Ecto neural progenitor cell (in vitro differentiated cells): ENCODE results near the gene KRT72.
A peak's percentile ranks its signal among the peaks of the same experiment; 100 is the strongest.

Experiments
- DNase-seq: peaks from one replicate; pipeline ENCODE4 v3.0.0-alpha.2; 2018; ENCODE audit warnings: low spot score

The KRT72 gene

DNA sequence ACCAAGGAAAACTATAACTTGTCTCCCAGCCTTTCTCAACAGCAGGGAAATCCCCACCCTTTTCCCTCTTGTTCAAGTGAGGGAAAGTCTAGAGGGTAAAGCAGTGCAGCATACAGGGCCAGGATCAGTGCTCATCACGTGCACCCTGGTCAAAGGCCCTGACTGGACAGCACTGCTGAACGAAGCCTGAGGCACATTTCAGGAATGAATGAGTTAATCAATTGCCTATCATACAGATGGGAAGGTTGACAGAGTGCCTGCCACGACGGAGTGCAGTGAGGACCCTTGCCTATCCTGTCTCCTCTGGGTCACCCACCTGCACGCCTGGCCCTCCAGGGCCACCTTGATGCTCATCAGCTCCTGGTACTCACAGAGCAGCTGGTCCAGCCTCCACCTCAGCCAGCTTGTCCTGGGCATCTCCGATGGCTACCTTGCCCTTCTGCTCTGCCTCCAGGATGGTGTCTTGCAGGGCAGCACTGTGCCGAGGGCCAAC lies 28.8 kb upstream of the KRT72 start:
- peak; percentile 30 for DNase-seq

DNA sequence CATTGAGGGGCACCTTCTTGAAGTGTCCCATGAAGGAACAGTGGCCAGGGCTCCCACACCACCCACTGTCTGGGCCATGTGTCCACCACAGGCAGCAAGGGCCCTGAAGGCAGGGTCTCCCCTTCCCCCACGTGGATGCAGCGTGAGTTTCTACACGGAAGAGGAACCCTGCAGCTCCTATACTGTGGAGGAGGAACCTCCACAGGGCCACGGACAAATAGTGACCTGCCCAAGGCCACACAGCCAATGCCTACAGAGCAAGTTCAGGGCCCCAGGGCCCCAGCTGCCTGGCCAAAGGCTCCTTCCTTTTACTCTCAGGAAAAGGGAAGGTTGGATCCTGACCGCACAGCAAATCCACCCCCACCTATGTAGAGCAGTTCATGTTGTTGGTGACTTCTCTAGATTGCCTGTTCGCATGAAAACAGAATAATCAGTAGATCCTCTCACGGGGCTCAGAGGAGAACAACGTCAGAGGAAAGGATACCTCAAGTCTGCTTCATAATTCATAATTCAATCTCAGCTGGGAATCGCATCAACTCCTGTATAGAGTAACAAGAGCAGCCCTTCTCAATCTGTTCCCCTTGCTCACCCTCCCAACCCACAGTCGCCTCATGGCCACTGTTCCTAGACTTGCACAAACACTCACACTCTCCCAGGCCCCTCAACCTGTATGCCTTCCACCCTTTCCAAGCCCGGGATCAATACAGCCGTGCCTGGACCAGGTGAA lies 28.2 kb upstream of the KRT72 start:
- DNase-seq, result peak; percentile 28

DNA sequence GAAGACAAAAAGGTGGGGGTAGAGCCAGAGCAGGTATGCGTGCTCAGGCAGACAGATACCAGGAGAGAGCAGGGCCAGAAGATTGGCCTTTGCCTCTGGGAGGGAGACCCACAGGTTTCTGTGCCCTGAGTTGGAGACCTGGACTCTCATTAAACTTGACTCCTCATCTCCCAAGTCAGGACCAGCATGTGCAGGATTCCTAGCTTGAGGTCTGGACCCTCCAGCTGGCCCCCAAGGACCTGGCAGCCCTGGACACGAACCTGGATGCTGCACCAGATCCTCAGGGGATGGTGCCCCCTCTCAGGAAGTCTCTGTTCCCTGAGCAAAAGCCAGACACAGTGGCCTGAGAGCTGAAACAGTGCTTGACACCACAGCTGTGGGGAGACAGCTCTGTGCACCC lies 27.6 kb upstream of the KRT72 start:
- DNase-seq, result peak; percentile 30

DNA sequence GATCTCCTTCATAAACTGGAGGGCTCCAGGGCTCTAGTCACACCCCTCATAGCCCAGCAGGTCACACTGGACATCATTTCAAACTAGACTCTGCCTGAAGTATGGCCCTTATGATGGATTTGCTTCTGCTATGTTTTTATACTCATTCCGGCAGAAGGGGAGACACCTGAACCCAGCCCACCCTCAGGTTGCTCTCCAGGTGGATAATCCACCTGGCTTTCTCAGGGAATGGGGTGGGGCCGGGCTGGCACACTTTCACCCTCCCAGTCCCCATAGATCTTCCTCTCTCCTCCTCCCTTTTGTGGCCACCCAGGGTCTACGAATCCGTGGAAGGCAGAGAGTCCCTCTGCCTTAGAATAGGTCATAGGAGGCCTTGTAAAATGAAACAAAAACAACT lies 26.8 kb upstream of the KRT72 start:
- peak; percentile 38 for DNase-seq

DNA sequence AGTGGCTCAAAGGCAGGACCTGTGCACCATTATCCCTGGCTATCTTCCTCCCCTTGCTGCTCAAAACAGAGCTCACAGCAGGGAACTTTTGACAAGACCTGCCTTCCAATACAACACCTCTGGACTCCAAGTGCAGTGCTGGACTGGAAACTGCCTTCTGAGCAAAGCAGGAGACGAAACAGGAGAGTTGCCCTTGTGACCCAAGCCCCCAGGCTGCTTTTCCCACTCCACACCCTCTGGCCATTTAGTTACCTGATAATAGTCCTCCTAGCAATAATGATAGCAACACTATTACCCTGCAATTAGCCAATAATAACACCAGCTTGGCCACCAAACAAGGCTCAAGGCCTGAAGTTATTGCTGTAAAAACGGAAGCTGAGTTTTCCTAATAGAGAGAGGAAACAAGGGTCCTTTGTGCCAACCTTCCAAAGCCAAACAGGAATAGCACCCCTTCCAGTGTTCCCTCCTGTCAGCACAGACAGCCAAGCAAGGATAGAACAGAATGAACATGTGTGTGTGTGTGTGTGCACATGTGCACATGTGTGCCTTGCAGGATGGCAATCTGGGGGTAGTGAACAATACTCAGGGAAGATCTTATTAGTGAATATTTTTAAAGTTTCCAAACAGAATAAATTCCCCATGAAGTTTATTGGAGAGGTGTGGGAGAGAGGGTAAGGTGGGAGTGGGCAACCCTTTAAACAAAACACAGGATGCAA lies 26.3 kb upstream of the KRT72 start:
- DNase-seq, result peak; percentile 37

DNA sequence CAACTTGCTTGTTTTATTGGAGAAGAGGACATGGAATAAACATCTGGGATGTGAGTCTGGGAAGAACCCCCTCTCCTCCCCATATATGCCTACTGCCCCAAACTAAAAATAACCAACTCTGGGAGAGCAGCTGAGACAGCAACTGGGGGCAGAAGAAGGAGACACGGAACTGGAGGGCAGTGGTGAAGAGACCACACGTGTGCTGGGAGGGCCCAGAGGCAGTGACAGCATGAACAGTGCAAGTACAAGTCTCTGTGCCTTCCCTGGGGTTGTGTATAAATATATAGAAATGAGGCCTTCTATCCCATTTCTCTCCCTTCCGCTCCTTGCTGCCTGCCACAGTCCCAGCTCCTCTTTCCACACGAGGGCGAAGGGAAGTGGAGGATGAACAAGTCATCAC lies 21.1 kb upstream of the KRT72 start:
- peak; percentile 31 for DNase-seq

DNA sequence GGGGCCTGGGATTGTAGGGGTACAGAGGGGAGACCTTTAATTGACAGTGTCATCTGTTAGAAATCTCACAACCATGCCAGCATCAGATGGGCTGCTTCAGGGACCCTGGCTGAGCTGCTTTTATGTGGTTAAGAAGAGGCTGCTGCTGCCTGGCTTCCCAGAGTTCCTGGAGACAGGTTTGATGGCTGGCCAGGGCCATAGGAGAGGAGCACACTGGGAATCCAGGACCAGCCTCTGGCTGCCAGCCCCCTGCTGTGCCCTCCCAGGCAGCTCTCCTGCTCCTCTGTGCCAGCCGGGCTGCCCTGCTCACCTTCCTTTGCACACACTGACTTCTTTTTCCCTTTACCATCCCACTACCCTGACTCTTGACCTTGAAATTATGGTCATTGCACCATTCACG lies 17.6 kb upstream of the KRT72 start:
- peak; percentile 39 for DNase-seq

DNA sequence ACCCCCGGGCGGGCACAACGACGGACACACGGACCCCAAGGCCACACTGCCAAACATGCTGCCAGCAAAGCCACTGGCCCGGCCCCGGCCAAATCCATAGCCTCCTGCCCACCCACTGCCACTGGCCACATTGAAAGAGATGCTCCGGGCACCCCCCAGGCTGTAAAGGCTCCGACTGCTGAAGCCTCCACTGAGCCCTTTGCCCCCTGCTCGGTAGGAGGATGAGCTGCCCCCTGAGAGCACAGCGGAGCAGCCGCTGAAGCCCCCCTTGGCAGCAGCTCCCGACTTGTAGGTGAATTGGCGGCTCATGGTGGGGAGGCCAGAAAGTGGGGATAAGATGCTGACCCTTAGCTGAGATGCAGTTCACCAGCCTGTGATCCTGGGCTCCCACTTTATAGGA lies 17.0 kb upstream of the KRT72 start, which contains the start of gene KRT73:
Gene KRT73, minus strand, starts transcription at position 344 of the 400 bp plus-strand sequence. Its CDS starts 35 bp downstream, at position 309.
- DNase-seq, result peak; percentile 48

DNA sequence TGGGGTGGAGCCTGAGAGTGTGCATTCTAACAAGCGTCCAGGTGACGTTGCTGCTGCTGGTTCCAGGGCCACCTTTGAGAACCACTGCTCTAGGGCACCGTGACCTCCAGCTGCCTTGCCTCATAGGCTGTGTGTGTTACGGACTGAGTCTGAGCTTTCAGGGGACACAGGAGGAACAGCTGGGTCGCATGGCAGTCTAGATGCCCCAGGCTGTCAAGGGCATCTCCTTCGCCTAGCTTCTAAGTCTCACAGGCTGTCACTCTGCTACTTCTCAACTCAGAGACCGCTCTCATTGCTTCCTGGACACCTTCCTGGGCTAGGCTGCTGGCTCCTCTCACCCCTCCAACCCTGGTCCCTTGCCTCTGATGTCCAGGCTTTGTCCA lies 16.1 kb upstream of the KRT72 start:
- DNase-seq, result peak; percentile 42

DNA sequence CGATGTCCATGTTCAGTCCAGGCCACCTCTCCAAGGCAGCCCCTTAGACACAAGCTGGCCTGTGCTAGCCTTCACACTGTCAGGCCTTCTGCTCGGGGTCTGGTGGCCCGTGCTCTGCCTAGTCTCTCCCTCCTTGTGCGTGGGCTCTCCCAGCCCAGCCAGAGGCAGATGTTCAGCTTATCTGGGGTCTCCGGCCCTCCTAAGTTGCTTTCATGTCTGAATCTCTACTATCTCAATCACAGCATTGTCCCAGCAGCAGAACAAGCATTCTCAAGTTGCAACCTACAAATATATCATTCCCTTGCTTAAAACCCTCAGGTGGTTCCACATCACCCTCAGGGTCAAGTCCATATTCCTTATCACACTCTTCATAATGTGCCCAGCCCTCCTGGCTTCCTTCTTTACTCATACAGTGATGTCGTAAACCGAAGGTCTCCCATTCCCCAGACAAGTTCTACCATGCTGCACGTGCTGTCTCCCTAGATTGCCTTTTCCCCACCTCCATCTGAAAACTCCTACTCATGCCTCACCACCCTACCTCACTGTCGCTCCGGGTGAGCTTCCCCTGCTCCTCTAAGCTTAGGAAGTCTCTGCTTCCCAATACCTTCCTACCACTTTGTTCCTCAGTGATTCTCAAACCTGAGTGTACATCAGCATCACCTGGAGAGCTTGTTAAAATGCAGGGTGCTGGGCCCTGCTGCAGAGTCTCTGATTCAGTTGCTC lies 15.6 kb upstream of the KRT72 start:
- peak; percentile 38 for DNase-seq

DNA sequence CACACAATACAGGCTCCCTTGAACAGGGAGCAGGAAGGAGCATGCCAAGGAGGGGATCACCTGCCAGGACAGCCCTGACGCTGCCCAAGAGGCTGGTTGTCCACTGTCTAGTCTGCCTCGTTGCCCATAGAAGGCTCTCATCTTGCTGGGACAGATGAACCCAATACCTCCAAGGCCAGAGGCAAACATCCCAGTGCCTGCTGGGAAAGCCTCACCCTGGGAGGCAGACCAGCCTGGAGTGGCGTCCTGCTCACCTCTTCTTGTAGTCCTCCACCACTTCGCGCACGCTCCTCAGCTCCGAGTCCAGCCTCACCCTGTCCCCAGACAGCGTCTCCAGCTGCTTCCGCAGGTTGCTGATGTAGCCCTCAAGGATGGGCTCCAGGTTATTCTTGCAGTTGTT lies 14.6 kb upstream of the KRT72 start:
- DNase-seq, result peak; percentile 42

DNA sequence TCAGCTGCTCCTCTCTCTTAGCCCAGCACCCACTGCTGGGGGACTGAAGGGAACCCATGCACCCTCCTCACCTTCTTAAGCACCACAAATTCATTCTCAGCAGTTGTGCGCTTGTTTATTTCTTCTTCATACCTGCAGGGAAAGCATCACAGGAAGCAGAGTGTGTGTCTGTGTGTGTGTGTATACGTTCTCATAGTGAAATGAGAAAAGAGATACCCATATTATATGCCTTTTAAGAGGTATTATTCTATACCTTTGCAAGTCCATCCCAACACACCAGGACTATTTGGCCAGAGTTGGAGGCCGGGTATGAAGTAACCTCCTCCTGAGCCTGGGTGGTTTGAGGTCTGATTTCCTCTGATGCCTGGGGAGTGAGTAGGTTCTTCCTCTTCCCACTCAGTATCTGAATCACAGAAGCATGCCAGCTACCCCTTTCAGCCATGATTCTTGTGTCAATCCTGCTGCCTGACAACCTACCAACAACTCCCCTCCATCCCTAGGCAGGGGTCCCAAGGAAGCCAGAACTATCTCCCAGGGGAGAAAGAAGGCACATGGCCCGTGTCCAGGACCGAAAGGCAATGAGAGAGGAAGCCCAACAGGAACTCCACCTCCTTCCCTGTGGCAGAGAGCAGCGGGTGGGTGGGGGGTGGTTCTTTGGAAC lies 14.1 kb upstream of the KRT72 start:
- DNase-seq, result peak; percentile 24

DNA sequence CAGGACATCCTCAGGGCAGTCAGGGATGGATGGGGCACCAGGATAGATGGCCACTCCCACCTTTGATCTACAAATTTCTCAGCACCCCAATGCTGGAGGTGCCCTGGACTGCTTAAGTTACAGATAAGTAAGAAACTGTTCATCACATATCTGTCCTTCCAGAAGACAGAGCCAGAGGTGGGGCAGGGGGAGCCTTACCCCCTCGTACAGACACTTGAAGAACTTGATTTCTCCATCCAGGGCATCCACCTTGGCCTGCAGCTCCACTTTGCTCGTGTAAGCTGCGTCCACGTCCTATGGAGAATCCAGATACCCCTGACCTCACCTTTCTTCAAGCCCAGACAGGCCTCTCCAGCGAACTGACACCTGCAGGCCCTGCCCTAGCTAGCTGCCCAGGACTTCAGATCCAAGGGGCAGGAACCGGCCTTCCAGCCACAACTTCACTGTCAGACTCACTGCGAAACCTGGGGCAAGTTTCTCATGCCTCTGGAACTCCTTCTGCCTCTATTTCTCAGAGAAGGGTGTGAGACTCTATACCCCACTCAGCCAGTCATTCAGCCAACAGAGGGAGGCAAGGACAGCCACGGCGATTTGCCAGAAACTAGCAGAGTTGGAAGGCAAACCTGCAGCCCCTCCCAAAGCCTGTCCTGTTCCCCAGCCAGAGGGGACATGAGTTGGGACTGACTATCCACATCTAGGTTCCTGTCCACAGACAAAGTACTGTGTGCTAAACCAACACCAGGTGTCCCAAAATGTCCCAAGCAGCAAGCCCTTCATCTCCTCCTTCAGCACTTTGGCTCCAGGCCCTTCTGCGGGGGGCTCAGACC lies 13.3 kb upstream of the KRT72 start:
- DNase-seq, result peak; percentile 39

DNA sequence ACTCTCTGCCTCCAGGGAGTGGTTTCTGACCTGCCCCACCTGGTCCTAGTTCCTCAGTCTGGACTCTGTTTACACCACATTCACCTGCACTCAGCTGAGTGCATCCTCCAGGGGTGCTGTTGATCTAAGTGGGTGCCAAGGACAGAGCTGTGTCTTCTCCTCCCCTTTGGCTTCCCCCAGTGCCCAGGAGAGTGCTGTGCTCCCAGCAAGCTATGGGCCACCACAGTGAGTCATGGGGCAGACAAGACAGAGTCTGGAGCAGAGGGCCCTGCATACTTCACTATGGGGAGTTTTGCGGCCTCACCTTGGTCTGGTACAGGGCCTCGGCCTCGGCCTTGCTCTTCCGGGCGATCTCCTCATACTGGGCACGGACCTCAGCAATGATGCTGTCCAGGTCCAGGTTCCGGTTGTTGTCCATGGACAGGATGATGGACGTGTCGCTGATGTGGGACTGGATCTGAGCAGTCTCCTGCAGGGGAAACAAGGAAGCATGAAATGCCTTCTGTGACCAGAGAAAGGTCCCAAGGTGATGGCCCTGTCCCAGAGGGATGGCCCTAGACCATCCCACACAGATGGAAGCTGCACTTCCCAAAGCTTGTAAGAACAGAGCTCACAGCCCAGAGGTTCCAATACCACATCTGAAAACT lies 12.2 kb upstream of the KRT72 start:
- peak; percentile 31 for DNase-seq

DNA sequence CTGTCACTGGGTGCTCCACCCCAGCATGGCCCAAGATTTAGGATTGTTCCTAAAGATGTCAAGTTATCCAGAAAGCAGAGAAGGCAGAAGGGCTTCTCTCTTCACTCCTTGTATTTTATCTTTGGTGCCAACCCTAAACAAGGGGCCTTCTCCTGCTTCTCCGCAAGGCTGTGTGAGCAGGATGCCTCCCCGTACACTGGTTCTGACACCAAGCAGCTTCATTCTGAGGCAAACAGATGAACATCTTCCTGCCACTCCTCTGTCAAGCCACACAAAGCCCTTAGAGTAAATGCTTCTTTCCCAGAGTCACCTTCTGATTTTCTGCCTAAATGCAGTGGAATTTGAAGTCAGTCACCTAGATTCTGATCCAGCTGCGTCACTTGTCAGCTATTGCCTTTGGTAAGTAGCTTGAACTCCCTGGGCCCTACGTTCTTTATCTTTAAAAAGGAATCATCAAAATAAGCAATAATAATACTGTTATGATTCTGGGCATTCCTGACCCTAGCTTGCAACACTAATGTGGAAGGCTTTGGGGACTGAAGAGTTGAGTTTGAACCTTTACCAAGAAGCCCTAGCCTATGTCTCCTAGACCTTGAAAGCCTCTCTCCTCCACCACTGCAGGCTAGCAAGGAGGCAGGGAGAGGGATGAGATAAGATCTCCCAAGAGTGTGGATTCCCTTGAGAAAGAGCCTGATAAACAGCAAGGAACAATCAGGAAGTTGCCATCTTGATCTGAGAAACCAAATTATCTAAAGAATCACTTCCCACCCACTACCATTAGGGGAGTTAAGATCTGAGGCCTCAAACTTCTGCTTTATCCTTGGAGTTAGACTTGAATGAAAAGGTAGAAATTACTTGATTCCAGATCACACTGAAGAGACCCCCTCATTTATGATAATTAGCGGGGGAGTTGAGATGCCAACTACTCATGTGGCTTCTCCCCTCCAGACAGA lies 11.4 kb upstream of the KRT72 start:
- peak; percentile 17 for DNase-seq

DNA sequence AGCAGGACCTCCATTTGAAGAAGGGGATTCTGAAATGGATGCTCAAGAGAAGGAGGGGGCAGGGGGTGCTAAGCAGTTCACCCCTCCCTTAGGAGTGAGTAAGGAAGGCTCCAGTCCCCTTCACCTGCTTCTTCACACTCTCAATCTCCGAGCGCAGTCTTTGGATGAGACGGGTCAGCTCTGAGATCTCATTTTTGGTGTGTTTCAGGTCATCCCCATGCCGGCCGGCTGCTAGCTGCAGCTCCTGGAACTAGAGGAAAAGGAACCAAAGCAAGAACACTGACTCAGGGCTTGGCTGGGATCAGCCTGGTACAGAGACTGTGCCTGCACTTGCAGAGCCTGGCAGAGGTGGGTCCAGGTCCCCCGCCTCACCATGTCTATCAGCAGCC lies 9.8 kb upstream of the KRT72 start:
- DNase-seq, result peak; percentile 43

DNA sequence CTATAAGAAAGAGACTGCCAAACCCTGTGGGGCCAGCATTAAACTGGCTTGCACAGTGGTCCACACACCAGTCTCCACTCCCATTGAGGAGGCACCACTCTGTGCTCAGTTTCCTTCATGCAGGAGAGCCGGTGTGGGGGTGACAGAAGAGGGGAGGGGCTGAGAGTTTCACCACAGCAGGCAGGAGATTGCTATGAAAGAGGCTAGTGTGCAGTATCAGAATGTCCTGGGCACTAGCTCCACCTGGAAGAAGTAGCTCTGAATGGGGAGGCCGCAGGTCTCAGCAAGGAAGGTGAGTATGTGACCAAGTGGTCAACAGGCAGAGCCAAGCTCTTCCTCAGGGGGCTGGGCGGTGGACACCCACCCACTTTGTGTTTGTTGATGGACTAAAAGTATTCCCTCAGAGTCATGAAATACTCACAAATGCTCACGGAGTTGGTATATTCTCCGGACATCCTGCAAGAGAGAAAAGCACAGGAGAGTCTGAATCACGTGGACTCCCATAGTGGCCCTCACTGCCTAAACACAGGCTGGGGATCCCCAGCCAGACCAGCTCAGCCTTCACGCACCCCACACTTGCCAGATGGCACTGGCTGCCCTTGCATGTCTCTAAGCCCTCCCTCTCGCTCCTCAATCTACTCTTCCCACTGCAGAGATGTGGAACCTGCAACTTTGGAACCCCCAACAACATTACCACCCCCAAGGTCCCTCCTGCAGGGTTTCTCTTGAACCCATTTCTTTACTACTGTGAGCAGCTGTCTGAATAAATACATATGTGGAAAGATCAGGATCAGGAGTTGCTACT lies 7.8 kb upstream of the KRT72 start:
- DNase-seq, result peak; percentile 34

DNA sequence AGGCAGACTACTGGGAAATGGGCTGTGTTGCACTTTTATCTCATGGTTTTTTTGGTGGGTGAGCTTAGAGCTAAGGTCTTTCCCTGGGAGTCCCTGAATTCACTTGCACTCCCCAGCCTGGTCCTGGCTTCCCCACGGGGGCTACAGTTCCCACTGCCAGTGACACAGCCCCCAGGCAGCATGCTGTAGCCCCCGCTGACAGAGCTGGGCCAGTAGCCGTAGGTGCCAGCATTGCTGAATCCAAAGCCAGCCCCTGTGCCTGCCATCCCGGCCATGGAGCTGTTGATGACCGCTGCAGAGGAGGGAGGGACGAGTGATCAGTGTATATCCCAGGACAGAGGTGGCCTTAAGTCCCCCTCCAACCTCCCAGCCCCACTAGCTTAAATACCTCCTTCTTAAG lies 6.9 kb upstream of the KRT72 start:
- peak; percentile 40 for DNase-seq

DNA sequence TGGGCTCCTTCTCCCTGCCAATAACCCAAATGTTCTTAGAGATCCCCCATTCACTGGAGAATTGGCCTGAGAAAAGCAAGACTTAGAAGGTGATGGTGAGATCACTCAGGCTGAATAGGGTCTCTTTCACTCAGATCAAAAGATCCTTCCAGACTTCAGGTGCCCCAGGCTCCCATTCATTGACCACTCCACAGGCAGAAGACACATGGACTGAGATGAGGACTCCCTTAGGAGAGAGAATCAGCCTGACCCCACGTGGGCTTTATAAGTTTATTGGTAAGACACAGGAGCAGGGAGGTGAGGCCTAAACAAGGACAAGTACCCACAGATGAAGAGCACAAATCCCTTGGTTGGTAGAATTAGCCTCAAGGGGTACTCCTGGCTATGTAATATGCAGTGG lies 6.1 kb upstream of the KRT72 start:
- DNase-seq, result no peak
